ENCODE measurements around the gene RNF214.

DNA sequence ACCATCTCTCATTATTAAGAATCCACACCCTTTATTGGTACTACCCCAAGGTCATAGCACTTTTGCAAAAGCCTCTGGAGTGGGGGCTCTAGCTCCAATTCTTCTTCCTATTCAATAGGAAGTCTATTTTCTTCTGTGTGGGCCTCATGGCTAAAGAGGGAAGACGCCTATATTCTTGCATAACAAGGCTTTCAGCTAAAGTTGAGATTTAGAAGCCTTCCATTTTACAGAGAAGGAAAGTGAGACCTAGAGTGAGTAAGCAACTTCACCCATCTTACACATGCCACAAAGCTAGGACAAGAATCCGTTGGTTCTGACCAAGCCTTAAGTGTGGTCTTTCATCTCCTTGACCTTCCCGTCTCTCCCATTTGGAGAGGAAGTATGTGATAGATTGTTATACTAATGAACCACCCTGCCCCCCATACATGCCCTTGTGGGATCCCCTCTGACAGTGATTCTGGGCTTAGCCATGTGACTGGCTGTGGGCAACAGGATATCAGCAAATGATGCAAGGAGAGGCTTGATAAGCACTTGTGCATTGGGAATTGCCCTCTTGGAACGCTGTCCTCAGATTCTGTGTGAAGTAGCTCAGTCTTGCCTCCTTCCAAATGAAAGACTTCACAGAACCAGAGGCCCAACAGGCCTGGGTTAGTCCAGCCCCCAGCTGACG lies 71.3 kb downstream of the RNF214 start:
- TF ChIP-seq, protein P1, sequence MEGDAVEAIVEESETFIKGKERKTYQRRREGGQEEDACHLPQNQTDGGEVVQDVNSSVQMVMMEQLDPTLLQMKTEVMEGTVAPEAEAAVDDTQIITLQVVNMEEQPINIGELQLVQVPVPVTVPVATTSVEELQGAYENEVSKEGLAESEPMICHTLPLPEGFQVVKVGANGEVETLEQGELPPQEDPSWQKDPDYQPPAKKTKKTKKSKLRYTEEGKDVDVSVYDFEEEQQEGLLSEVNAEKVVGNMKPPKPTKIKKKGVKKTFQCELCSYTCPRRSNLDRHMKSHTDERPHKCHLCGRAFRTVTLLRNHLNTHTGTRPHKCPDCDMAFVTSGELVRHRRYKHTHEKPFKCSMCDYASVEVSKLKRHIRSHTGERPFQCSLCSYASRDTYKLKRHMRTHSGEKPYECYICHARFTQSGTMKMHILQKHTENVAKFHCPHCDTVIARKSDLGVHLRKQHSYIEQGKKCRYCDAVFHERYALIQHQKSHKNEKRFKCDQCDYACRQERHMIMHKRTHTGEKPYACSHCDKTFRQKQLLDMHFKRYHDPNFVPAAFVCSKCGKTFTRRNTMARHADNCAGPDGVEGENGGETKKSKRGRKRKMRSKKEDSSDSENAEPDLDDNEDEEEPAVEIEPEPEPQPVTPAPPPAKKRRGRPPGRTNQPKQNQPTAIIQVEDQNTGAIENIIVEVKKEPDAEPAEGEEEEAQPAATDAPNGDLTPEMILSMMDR (conservative IDR thresholded peaks at IDR 0.05): no peak
- no peak for TF ChIP-seq EZH2 (IDR thresholded peaks at IDR 0.05; ENCODE audit: low read depth)
